Thoracic aorta (tissue), 2 donors: ENCODE results near the gene UMODL1. TPM values are rescaled to one million over a fixed set of nuclear protein-coding genes. Genes with fewer than 3 reads are reported as not detected.

ENCODE experiments used
- ATAC-seq: fragments of 150-250 bp; one replicate; pipeline ENCODE4 v1.8.0; 2017; ENCODE audit warnings: low read depth; ENCODE audit not compliant: insufficient number of reproducible peaks, low FRiP score
- DNase-seq: peaks from one replicate; pipeline ENCODE4 v3.0.0-alpha.2; 2020; ENCODE audit warnings: low spot score
- H3K27ac ChIP-seq, 2 donors: fragments of 200-600 bp; sonication (generic); 1 replicate in 1 of 2; 2 replicates in 1 of 2; pipeline ENCODE4 v1.5.1; 2016; ENCODE audit warnings: mild to moderate bottlenecking in 2 of 2, moderate library complexity in 2 of 2
- H3K27me3 ChIP-seq: fragments of 200-600 bp; sonication (generic); replicated peaks from 2 replicates; pipeline ENCODE4 v1.6.0; 2016; ENCODE audit warnings: mild to moderate bottlenecking; ENCODE audit not compliant: insufficient read depth
- H3K36me3 ChIP-seq: fragments of 200-600 bp; sonication (generic); one replicate; pipeline ENCODE4 v1.5.1; 2016
- H3K4me1 ChIP-seq, 2 donors: fragments of 200-600 bp; sonication (generic); 1 replicate in 1 of 2; 2 replicates in 1 of 2; pipeline versions ENCODE4 v1.5.1 to v1.6.0; 2016; ENCODE audit warnings: low read depth in 2 of 2, mild to moderate bottlenecking in 1 of 2; ENCODE audit not compliant: control insufficient read depth in 1 of 2
- H3K4me3 ChIP-seq: fragments of 200-600 bp; sonication (generic); 2 replicates; pipeline ENCODE4 v1.5.1; 2016; ENCODE audit warnings: mild to moderate bottlenecking
- H3K9me3 ChIP-seq: fragments of 200-600 bp; sonication (generic); 2 replicates; pipeline ENCODE4 v1.5.1; 2016
- total RNA-seq, 2 donors: library from RNA; depleted of rRNA; stranded (reverse); fragments of >200 nt; gene quantifications; one replicate each; pipeline versions ENCODE4 v1.1.0 to v1.2.3, GENCODE V29; 2016
- TF ChIP-seq, protein P1 (sequence below): fragments of 200-600 bp; sonication (generic); IDR thresholded peaks from one replicate; pipeline ENCODE4 v1.5.1; 2019; ENCODE audit warnings: antibody characterized with exemption

Gene UMODL1
- total RNA-seq, 2 donors from 2014 or later, result 0.14 TPM; not detected in 1

DNA sequence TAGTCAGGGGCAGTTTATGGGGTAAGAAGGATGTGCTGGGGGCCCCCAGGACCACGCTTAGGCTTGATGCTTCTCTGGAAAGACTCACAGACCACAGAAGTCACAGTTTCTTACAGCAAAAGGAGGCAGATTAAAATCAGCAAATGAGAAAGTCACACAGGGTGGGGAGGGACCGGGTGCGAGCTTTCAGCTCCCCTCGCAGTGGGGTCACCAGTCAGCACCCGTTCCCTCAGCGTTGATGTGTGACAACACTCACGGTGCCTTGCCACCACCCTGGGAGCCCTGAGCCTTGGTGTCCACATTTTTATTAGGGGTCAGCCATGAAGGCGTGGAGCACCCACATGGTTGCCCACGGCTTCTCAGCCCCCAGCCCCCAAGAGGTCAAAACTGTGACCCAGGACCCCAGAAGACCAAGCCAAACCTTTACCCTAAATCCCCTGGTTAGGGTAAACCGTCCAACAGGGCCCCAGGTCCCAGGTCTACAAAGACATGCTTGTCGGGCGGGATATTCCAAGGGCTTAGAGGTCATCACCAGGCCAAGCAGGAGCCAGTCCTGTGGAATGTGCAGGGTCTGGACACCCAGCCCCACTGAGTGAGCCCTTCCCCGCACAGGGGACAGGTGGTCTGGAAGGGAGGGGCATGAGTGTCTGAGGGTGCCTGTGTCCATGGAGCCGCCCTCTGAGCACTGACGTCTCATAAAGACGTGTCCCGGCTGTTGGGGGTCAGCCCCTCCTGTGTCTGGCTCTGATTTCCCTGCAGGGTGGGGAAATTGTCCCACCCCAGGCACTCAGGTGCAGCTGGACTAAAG is 83.3 kb downstream of the UMODL1 start:
- DNase-seq (no peak), ATAC-seq (no peak)
- no peaks in the 10 kb centered on the region for H3K4me1 ChIP-seq
- no peaks in the 10 kb centered on the region for H3K27me3 ChIP-seq
- no peaks in the 10 kb centered on the region for H3K9me3 ChIP-seq
- no peaks in the 10 kb centered on the region for H3K36me3 ChIP-seq
- no peak overlapping the region for H3K27ac ChIP-seq
- TF ChIP-seq, protein P1, sequence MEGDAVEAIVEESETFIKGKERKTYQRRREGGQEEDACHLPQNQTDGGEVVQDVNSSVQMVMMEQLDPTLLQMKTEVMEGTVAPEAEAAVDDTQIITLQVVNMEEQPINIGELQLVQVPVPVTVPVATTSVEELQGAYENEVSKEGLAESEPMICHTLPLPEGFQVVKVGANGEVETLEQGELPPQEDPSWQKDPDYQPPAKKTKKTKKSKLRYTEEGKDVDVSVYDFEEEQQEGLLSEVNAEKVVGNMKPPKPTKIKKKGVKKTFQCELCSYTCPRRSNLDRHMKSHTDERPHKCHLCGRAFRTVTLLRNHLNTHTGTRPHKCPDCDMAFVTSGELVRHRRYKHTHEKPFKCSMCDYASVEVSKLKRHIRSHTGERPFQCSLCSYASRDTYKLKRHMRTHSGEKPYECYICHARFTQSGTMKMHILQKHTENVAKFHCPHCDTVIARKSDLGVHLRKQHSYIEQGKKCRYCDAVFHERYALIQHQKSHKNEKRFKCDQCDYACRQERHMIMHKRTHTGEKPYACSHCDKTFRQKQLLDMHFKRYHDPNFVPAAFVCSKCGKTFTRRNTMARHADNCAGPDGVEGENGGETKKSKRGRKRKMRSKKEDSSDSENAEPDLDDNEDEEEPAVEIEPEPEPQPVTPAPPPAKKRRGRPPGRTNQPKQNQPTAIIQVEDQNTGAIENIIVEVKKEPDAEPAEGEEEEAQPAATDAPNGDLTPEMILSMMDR, result no peak
- H3K4me3 ChIP-seq, result no peak overlapping the region

DNA sequence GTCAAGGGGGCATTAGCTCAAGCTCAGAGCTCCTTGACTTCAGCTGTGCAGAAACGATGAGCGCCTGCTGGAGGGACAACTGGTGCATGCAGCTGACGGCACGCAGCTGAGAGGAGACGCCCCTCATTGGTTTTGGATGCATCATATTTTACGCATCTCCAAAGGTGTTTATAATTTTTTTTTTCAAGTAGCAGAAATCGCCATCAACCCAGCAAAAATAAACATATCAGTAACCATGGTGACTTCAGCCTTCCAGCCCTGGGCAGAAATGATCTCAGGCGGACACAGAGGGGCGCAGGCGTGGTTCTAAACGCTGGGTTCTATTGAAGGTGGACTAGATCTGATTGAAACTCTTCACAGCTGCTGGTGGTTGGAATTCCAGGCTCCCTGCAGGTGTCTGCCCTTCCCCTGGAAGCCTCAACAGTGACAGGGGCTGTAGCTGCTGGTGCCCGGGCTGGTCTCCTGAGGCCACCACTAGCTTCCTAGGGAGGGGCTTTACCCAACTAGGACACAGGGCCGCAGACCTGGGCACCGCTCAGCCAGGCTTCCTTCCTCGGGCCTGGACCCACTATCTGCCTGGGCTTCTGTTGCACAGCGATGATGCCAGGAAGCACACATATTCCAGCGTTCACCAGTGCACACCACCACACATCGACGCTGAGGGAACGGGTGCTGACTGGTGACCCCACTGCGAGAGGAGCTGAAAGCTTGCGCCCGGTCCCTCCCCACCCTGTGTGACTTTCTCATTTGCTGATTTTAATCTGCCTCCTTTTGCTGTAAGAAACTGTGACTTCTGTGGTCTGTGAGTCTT is 84.1 kb downstream of the UMODL1 start:
- no peak for DNase-seq
- ATAC-seq, result no peak
- Histone ChIP-seq H3K9me3 (no peaks in the 10 kb centered on the region), H3K4me1 (no peaks in the 10 kb centered on the region), H3K4me3 (no peak overlapping the region), H3K27me3 (no peaks in the 10 kb centered on the region), H3K27ac (no peak overlapping the region), H3K36me3 (no peaks in the 10 kb centered on the region)
- TF ChIP-seq, protein P1, result no peak

GRCh38 chr21:42156690-42157605 is 85.8 kb downstream of the UMODL1 start:
- TF ChIP-seq, protein P1, result no peak
- no peaks in the 10 kb centered on the region for H3K4me1 ChIP-seq
- no peaks in the 10 kb centered on the region for H3K9me3 ChIP-seq
- no peaks in the 10 kb centered on the region for H3K27me3 ChIP-seq
- DNase-seq (no peak), ATAC-seq (no peak)
- no peak overlapping the region for H3K27ac ChIP-seq
- no peak overlapping the region for H3K4me3 ChIP-seq
- H3K36me3 ChIP-seq, result no peaks in the 10 kb centered on the region

GRCh38 chr21:42157606-42158310 is 86.6 kb downstream of the UMODL1 start:
- TF ChIP-seq, protein P1, result no peak
- Histone ChIP-seq H3K4me3 (no peak overlapping the region), H3K9me3 (no peaks in the 10 kb centered on the region), H3K27me3 (no peaks in the 10 kb centered on the region), H3K4me1 (no peaks in the 10 kb centered on the region), H3K36me3 (no peaks in the 10 kb centered on the region), H3K27ac (no peak overlapping the region)
- DNase-seq (no peak), ATAC-seq (no peak)
